Keratinocyte (primary cell): ENCODE data around the gene ANAPC10. TPM values are rescaled to one million over a fixed set of nuclear protein-coding genes. Genes with fewer than 3 reads are reported as not detected.

Source experiments
- DNase-seq: peaks from one replicate; pipeline ENCODE4 v3.0.0-alpha.2; 2011; ENCODE audit warnings: low read depth, missing footprints, low spot score
- FAIRE-seq: peaks from 2 replicates; lab custom pipeline; 2011; peaks lifted over from hg19 to GRCh38; lab: Jason Lieb, UNC
- H2AFZ ChIP-seq: 2 replicates; pipeline ENCODE4 v1.6.0; 2012; ENCODE audit warnings: low read length, control low read depth, inconsistent platforms; ENCODE audit not compliant: control insufficient read depth
- H3K27ac ChIP-seq: 2 replicates; pipeline ENCODE4 v1.5.1; 2011; ENCODE audit warnings: low read length; ENCODE audit not compliant: control insufficient read depth, insufficient read depth
- H3K27me3 ChIP-seq: 3 replicates; pipeline ENCODE4 v1.6.0; 2011; ENCODE audit warnings: low read length; ENCODE audit not compliant: control insufficient read depth, insufficient read depth; ENCODE audit errors: extremely low read depth
- H3K36me3 ChIP-seq, 2 experiments: 2 replicates in 1 of 2; 3 replicates in 1 of 2; pipeline ENCODE4 v1.5.1; 2011; ENCODE audit warnings: low read length in 2 of 2, mild to moderate bottlenecking in 1 of 2; ENCODE audit not compliant: control insufficient read depth in 2 of 2, insufficient read depth in 2 of 2; ENCODE audit errors: extremely low read depth in 1 of 2
- H3K4me1 ChIP-seq: 3 replicates; pipeline ENCODE4 v1.5.1; 2011; ENCODE audit warnings: low read length; ENCODE audit not compliant: control insufficient read depth, insufficient read depth; ENCODE audit errors: extremely low read depth
- H3K4me2 ChIP-seq: 3 replicates; pipeline ENCODE4 v1.6.0; 2011; ENCODE audit warnings: low read depth, low read length; ENCODE audit not compliant: control insufficient read depth, insufficient read depth; ENCODE audit errors: extremely low read depth
- H3K4me3 ChIP-seq, 3 experiments: fragments of 200-600 bp in 1 of 3; sonication (generic) in 1 of 3; 2 replicates in 2 of 3; 3 replicates in 1 of 3; pipeline ENCODE4 v1.5.1; 2011 to 2016; ENCODE audit warnings: low read length in 3 of 3, mild to moderate bottlenecking in 3 of 3, control low read depth in 2 of 3, inconsistent platforms in 1 of 3, low read depth in 1 of 3, mixed read lengths in 1 of 3, mixed run types in 1 of 3, moderate library complexity in 1 of 3; ENCODE audit not compliant: control insufficient read depth in 2 of 3, insufficient read depth in 2 of 3; ENCODE audit errors: extremely low read depth in 1 of 3
- H3K79me2 ChIP-seq: 2 replicates; pipeline ENCODE4 v1.6.0; 2012; ENCODE audit warnings: low read length; ENCODE audit not compliant: control insufficient read depth, insufficient read depth
- H3K9ac ChIP-seq: 3 replicates; pipeline ENCODE4 v1.6.0; 2011; ENCODE audit warnings: low read length; ENCODE audit not compliant: control insufficient read depth, insufficient read depth; ENCODE audit errors: extremely low read depth
- H3K9me1 ChIP-seq: 3 replicates; pipeline ENCODE4 v1.6.0; 2011; ENCODE audit warnings: low read length; ENCODE audit not compliant: control insufficient read depth, insufficient read depth; ENCODE audit errors: extremely low read depth
- H3K9me3 ChIP-seq: 2 replicates; pipeline ENCODE4 v1.5.1; 2012; ENCODE audit warnings: low read depth, low read length; ENCODE audit not compliant: control insufficient read depth
- H4K20me1 ChIP-seq: 3 replicates; pipeline ENCODE4 v1.6.0; 2011; ENCODE audit warnings: low read length; ENCODE audit not compliant: control insufficient read depth, insufficient read depth; ENCODE audit errors: extremely low read depth
- EZH2 ChIP-seq: IDR thresholded peaks from one replicate; pipeline ENCODE4 v1.6.1; 2012; ENCODE audit warnings: inconsistent platforms, mild to moderate bottlenecking, low read length, moderate library complexity
- dilution Hi-C: fragments of 300-500 bp; cut with MboI; formaldehyde crosslinking; loops from one replicate; pipeline ENCODE4 v1.7.0; 2020; ENCODE audit warnings: low sequenced_read_pairs; ENCODE audit not compliant: extremely low pct_ligation_motif_present
- polyA plus RNA-seq, 5 experiments: library from polyadenylated mRNA; depleted of rRNA in 3 of 5; stranded (reverse) in 3 of 5; stranded (forward) in 1 of 5; unstranded in 1 of 5; fragments of >200 nt; gene quantifications; 1 replicate in 1 of 5; 2 replicates in 3 of 5; 3 replicates in 1 of 5; pipeline versions ENCODE4 v1.2.1 to v1.2.3, GENCODE V29; 2011 to 2012; ENCODE audit warnings: missing spikeins in 2 of 5, low read depth in 1 of 5, low replicate concordance in 1 of 5
- TF ChIP-seq, protein P1 (sequence below), 3 experiments: IDR thresholded peaks in 1 of 3; conservative IDR thresholded peaks in 1 of 3; optimal IDR thresholded peaks in 1 of 3; 2 replicates in 2 of 3; 3 replicates in 1 of 3; pipeline versions ENCODE3 to v1.5.1; 2011; ENCODE audit warnings: low read length in 3 of 3, mild to moderate bottlenecking in 3 of 3, moderate library complexity in 2 of 3, control low read depth in 1 of 3, inconsistent platforms in 1 of 3; ENCODE audit not compliant: insufficient read depth in 2 of 3; ENCODE audit errors: extremely low read depth in 1 of 3

Gene ANAPC10
- polyA plus RNA-seq, 1 donor (not counting 4 experiments of a cell fraction or from before 2014, with no cell fraction given): 34.3 TPM

DNA sequence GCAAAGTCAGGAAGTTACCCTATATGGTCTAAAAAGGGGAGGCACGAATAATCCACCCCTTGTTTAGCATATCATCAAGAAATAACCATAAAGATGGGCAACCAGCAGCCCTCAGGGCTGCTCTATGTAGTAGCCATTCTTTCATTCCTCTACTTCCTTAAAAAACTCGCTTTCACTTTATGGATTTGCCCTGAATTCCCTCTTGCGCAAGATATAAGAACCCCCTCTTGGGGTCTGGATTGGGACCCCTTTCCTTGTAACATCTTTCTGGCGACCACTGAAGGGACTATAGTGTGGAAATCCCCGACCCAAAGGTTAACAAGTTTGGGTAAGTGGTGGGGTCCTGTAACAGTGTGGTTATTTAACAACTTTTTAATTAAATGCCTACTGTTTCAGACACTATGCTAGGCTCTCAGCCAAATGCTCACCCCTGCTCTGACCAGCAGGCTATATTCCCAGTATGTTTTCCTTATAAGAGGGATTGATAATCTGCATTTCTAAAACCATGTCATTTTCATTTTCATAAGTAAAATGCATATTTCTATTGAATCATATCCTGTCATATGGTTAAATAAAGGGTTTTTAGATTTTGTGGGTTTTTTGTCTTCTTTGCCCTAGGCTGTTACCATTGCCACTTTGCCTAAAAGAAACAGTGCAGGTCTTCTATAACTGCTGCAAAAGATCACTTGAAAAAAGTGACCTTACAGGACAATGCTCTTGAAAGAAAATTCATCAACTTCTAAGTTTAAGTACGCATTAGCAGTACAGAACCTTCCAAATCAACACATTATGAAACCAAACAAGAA is 41.5 kb downstream of the ANAPC10 start:
- dilution Hi-C loops: no loop called here

DNA sequence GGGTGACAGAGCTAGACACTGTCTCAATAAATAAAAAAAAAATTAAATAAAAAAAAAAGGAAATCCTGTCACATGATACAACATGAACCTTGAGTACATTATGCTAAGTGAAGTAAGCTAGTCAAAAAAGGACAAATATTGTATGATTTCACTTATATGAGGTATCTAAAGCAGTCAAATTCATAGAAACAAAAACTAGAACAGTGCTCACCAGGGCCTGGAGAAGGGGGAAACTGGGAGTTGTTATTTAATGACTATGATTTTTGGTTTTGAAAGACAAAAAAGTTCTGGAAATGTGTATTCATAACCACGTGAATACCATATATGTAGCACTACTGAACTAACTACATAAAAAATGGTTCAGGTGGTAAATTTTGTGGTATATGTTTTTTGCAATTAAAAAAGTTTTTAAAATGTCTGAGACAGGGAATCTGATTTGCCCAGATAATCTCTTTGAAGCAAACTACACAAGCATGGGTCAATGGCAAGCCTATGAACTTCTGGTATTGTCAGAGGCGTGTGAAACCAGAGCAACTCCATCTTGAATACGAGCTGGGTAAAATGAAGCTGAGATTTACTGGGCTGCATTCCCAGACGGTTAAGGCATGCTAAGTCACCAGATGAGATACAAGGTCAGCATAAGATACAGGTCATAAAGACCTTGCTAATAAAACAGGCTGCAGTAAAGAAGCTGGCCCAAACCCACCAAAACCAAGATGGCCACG is 42.3 kb downstream of the ANAPC10 start:
- H3K27me3 ChIP-seq: no peaks in the 10 kb centered on the region
- dilution Hi-C loops: no loop called here

More for the DNA sequence above, 41.5 kb downstream of the ANAPC10 start:
- Histone ChIP-seq H3K27me3 (no peaks in the 10 kb centered on the region), H4K20me1 (no peaks in the 10 kb centered on the region), H3K4me2 (no peak overlapping the region), H3K27ac (no peak overlapping the region), H3K36me3 (no peaks in the 10 kb centered on the region), H2AFZ (no peak overlapping the region), H3K9ac (no peak overlapping the region), H3K4me1 (no peaks in the 10 kb centered on the region), H3K9me3 (no peaks in the 10 kb centered on the region), H3K4me3 (no peak overlapping the region), H3K79me2 (no peaks in the 10 kb centered on the region), H3K9me1 (no peaks in the 10 kb centered on the region)
- DNase-seq (no peak), FAIRE-seq (no peak)
- TF ChIP-seq EZH2: no peak
- TF ChIP-seq, protein P1, sequence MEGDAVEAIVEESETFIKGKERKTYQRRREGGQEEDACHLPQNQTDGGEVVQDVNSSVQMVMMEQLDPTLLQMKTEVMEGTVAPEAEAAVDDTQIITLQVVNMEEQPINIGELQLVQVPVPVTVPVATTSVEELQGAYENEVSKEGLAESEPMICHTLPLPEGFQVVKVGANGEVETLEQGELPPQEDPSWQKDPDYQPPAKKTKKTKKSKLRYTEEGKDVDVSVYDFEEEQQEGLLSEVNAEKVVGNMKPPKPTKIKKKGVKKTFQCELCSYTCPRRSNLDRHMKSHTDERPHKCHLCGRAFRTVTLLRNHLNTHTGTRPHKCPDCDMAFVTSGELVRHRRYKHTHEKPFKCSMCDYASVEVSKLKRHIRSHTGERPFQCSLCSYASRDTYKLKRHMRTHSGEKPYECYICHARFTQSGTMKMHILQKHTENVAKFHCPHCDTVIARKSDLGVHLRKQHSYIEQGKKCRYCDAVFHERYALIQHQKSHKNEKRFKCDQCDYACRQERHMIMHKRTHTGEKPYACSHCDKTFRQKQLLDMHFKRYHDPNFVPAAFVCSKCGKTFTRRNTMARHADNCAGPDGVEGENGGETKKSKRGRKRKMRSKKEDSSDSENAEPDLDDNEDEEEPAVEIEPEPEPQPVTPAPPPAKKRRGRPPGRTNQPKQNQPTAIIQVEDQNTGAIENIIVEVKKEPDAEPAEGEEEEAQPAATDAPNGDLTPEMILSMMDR (optimal IDR thresholded peaks at IDR 0.05 in 1 of 3, IDR thresholded peaks at IDR 0.05 in 1 of 3, conservative IDR thresholded peaks at IDR 0.05 in 1 of 3; ENCODE audit: extremely low read depth in 1 of 3, insufficient read depth in 2 of 3, low read length in 3 of 3): no peak

More for the DNA sequence above, 42.3 kb downstream of the ANAPC10 start:
- FAIRE-seq (no peak), DNase-seq (no peak)
- no peak overlapping the region for H3K9ac ChIP-seq
- H3K4me3 ChIP-seq: no peak overlapping the region
- H3K27ac ChIP-seq: no peak overlapping the region
- H3K4me1 ChIP-seq: no peaks in the 10 kb centered on the region
- TF ChIP-seq, protein P1 (optimal IDR thresholded peaks at IDR 0.05 in 1 of 3, IDR thresholded peaks at IDR 0.05 in 1 of 3, conservative IDR thresholded peaks at IDR 0.05 in 1 of 3; ENCODE audit: extremely low read depth in 1 of 3, insufficient read depth in 2 of 3, low read length in 3 of 3): no peak
- no peak for TF ChIP-seq EZH2
- no peaks in the 10 kb centered on the region for H3K9me3 ChIP-seq
- H2AFZ ChIP-seq: no peak overlapping the region
- no peaks in the 10 kb centered on the region for H3K36me3 ChIP-seq
- no peak overlapping the region for H3K4me2 ChIP-seq
- H3K9me1 ChIP-seq: no peaks in the 10 kb centered on the region
- H3K79me2 ChIP-seq: no peaks in the 10 kb centered on the region
- H4K20me1 ChIP-seq: no peaks in the 10 kb centered on the region
